ENCODE results near the gene C3. TPM values are rescaled to one million over a fixed set of nuclear protein-coding genes. Genes with fewer than 3 reads are reported as not detected.

C3 gene
- polyA plus RNA-seq (10.7 to 85.7 TPM (median 14.8 TPM) in 3 replicates), polyA minus RNA-seq (14.0 to 151 TPM (median 61.4 TPM) in 3 replicates)
- polyA plus RNA-seq (2011; ENCODE audit: low read depth): 3.3 TPM
- polyA plus RNA-seq (2011; cell fraction: cytosol; rRNA removed): 17.7 and 21.0 TPM in 2 replicates
- 111 and 120 TPM in 2 replicates for polyA plus RNA-seq (2011; cell fraction: nucleus; rRNA removed)
- 3.5 and 17.2 TPM in 2 replicates for polyA plus RNA-seq (2012; ENCODE audit: low replicate concordance)
- 83.1 TPM for polyA minus RNA-seq (2011; cell fraction: cytosol; rRNA and poly(A)+ RNA removed)
- polyA minus RNA-seq (2011; cell fraction: nucleus; rRNA and poly(A)+ RNA removed): 68.7 and 86.2 TPM in 2 replicates

GRCh38 chr19:6720369-6721137 lies at the start of gene C3:
Gene C3 (minus strand): TSS chr19:6720650. CDS start chr19:6720589, 61 bp downstream.
- no peaks in the 10 kb centered on the region for H3K79me2 ChIP-seq (ENCODE audit: control insufficient read depth, insufficient read depth, low read length)
- H3K4me1 ChIP-seq (ENCODE audit: control insufficient read depth, extremely low read depth, insufficient read depth, low read length): peaks cover 14% of the 10 kb centered on the region
- TF ChIP-seq CTCF (optimal IDR thresholded peaks at IDR 0.05 in 1 of 3, IDR thresholded peaks at IDR 0.05 in 1 of 3, conservative IDR thresholded peaks at IDR 0.05 in 1 of 3; ENCODE audit: extremely low read depth in 1 of 3, insufficient read depth in 2 of 3, low read length in 3 of 3) (no peak), EZH2 (IDR thresholded peaks at IDR 0.05; ENCODE audit: low read length) (no peak)
- no peaks in the 10 kb centered on the region for H3K9me3 ChIP-seq (ENCODE audit: control insufficient read depth, low read depth, low read length)
- H3K4me2 ChIP-seq (ENCODE audit: control insufficient read depth, extremely low read depth, insufficient read depth, low read depth, low read length): peak within 1 kb of the TSS; percentile 56
- no peaks in the 10 kb centered on the region for H3K36me3 ChIP-seq (ENCODE audit: control insufficient read depth in 2 of 2, extremely low read depth in 1 of 2, insufficient read depth in 2 of 2, low read length in 2 of 2)
- no peak within 1 kb of the TSS for H3K27ac ChIP-seq (ENCODE audit: control insufficient read depth, insufficient read depth, low read length)
- H4K20me1 ChIP-seq (ENCODE audit: control insufficient read depth, extremely low read depth, insufficient read depth, low read length): no peaks in the 10 kb centered on the region
- dilution Hi-C loops (cut with MboI; ENCODE audit: extremely low pct_ligation_motif_present, low sequenced_read_pairs): no loop called here
- H3K9ac ChIP-seq (ENCODE audit: control insufficient read depth, extremely low read depth, insufficient read depth, low read length): peak within 1 kb of the TSS; percentile 41
- no peaks in the 10 kb centered on the region for H3K9me1 ChIP-seq (ENCODE audit: control insufficient read depth, extremely low read depth, insufficient read depth, low read length)
- DNase-seq (ENCODE audit: low read depth, low spot score) (no peak), FAIRE-seq (no peak)
- H3K27me3 ChIP-seq (ENCODE audit: control insufficient read depth, extremely low read depth, insufficient read depth, low read length): no peaks in the 10 kb centered on the region
- no peak within 1 kb of the TSS for H3K4me3 ChIP-seq (ENCODE audit: control insufficient read depth in 2 of 3, extremely low read depth in 1 of 3, insufficient read depth in 2 of 3, low read depth in 1 of 3, low read length in 3 of 3)
- H2AFZ ChIP-seq (ENCODE audit: control insufficient read depth, low read length): no peak within 1 kb of the TSS

DNA sequence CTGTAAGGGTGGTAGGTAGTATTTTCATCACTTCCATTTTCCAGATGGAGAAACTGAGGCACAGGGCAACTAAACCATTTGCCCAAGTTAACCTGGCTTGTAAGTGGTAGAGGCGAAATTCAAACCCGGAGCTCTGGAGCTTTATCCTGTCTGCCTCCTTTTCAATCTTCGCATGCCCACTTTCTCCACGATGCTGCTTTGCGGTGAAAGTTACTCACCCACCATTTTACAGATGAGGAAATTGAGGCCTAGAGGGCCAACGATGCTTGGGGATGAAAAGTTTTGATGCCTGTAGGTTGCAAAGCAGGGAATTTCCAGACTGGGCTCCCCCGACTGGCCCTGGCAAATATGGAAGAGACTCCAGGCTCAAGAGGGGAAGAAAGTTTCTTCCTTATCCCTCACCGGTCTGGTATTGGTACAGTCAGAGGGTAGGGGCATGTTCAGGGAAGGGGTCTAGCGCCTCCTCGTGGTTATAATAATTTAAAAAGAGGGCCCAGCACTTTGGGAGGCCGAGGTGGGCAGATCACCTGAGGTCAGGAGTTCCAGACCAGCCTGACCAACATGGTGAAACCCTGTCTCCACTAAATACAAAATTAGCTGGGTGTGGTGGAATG lies 48.7 kb upstream of the C3 start:
- Histone ChIP-seq H3K9ac (ENCODE audit: control insufficient read depth, extremely low read depth, insufficient read depth, low read length) (no peak overlapping the region), H3K4me2 (ENCODE audit: control insufficient read depth, extremely low read depth, insufficient read depth, low read depth, low read length) (no peak overlapping the region), H3K27ac (ENCODE audit: control insufficient read depth, insufficient read depth, low read length) (no peak overlapping the region), H3K79me2 (ENCODE audit: control insufficient read depth, insufficient read depth, low read length) (peaks cover 18% of the 10 kb centered on the region), H3K9me3 (ENCODE audit: control insufficient read depth, low read depth, low read length) (no peaks in the 10 kb centered on the region), H3K36me3 (ENCODE audit: control insufficient read depth in 2 of 2, extremely low read depth in 1 of 2, insufficient read depth in 2 of 2, low read length in 2 of 2) (peaks cover 2 to 10% of the 10 kb centered on the region in 2 experiments), H4K20me1 (ENCODE audit: control insufficient read depth, extremely low read depth, insufficient read depth, low read length) (no peaks in the 10 kb centered on the region), H3K4me3 (ENCODE audit: control insufficient read depth in 2 of 3, extremely low read depth in 1 of 3, insufficient read depth in 2 of 3, low read depth in 1 of 3, low read length in 3 of 3) (no peak overlapping the region), H3K9me1 (ENCODE audit: control insufficient read depth, extremely low read depth, insufficient read depth, low read length) (no peaks in the 10 kb centered on the region), H3K4me1 (ENCODE audit: control insufficient read depth, extremely low read depth, insufficient read depth, low read length) (peaks cover 16% of the 10 kb centered on the region), H2AFZ (ENCODE audit: control insufficient read depth, low read length) (no peak overlapping the region), H3K27me3 (ENCODE audit: control insufficient read depth, extremely low read depth, insufficient read depth, low read length) (no peaks in the 10 kb centered on the region)
- DNase-seq (ENCODE audit: low read depth, low spot score) (no peak), FAIRE-seq (no peak)
- dilution Hi-C loops (cut with MboI; ENCODE audit: extremely low pct_ligation_motif_present, low sequenced_read_pairs): no loop called here
- TF ChIP-seq EZH2 (IDR thresholded peaks at IDR 0.05; ENCODE audit: low read length) (no peak), CTCF (optimal IDR thresholded peaks at IDR 0.05 in 1 of 3, IDR thresholded peaks at IDR 0.05 in 1 of 3, conservative IDR thresholded peaks at IDR 0.05 in 1 of 3; ENCODE audit: extremely low read depth in 1 of 3, insufficient read depth in 2 of 3, low read length in 3 of 3) (peak in 2 of 3 experiments; percentile 27 to 41)

All from keratinocyte (primary cell).